Neural progenitor cell (in vitro differentiated cells): ENCODE data around the gene RNF212.

Experiments
- EZH2 ChIP-seq: fragments of 200-600 bp; sonication (generic); IDR thresholded peaks from 2 replicates; pipeline ENCODE4 v1.6.1; 2017; ENCODE audit warnings: antibody characterized with exemption, mild to moderate bottlenecking, moderate library complexity
- EZH2phosphoT487 ChIP-seq: fragments of 200-600 bp; sonication (generic); IDR thresholded peaks from 2 replicates; pipeline ENCODE4 v1.6.1; 2017; ENCODE audit warnings: antibody characterized with exemption
- TF ChIP-seq, protein P1 (sequence below): fragments of 200-600 bp; sonication (generic); IDR thresholded peaks from 2 replicates; pipeline ENCODE4 v1.5.1; 2017; ENCODE audit warnings: antibody characterized with exemption, mild to moderate bottlenecking

DNA sequence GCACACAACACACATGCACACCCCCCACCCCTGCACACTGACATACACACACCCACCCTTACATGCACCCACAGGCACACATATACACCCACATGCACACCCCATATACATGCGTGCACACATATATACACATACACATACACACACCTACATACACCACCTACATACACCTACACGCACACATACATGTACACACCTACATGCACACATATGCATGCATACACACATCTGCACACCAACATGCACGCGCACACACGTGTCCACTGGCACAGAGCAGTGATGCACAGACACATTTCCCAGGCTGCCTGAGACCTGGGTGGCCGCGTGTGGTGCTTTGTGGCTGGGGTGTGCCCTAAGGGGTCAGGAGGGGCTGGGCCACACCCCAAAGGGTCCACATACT is 70.2 kb downstream of the RNF212 start:
- TF ChIP-seq, protein P1, sequence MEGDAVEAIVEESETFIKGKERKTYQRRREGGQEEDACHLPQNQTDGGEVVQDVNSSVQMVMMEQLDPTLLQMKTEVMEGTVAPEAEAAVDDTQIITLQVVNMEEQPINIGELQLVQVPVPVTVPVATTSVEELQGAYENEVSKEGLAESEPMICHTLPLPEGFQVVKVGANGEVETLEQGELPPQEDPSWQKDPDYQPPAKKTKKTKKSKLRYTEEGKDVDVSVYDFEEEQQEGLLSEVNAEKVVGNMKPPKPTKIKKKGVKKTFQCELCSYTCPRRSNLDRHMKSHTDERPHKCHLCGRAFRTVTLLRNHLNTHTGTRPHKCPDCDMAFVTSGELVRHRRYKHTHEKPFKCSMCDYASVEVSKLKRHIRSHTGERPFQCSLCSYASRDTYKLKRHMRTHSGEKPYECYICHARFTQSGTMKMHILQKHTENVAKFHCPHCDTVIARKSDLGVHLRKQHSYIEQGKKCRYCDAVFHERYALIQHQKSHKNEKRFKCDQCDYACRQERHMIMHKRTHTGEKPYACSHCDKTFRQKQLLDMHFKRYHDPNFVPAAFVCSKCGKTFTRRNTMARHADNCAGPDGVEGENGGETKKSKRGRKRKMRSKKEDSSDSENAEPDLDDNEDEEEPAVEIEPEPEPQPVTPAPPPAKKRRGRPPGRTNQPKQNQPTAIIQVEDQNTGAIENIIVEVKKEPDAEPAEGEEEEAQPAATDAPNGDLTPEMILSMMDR: no peak
- TF ChIP-seq EZH2phosphoT487 (no peak), EZH2 (no peak)
